Measurements from ENCODE around the gene PPP1R15B. TPM values are rescaled to one million over a fixed set of nuclear protein-coding genes. Genes with fewer than 3 reads are reported as not detected.

PPP1R15B gene
- total and polyA plus RNA-seq, 8 donors, result 31.8 to 53.0 (median 39.3) TPM

Other genes starting within 250 kb of the PPP1R15B start
- 1 to 10 TPM in 1 of 2 donors, under 1 TPM in 1; 0.18 to 2.4 TPM for gene REN, start 245.5 kb downstream of the PPP1R15B start, total RNA-seq
- under 1 TPM in 5 of 6 donors, not detected in 1; 0.10 to 0.59 (median 0.20) TPM for gene REN, start 245.5 kb downstream of the PPP1R15B start, polyA plus RNA-seq (ENCODE audit: insufficient read length in 6 of 6)
- 1 to 10 TPM in 1 of 2 donors, not detected in 1; 1.5 TPM for gene KISS1, start 215.3 kb downstream of the PPP1R15B start, total RNA-seq
- 1 to 10 TPM in 1 of 6 donors, under 1 TPM in 2, not detected in 3; 0.38 to 2.3 (median 0.38) TPM for gene KISS1, start 215.3 kb downstream of the PPP1R15B start, polyA plus RNA-seq (ENCODE audit: insufficient read length in 6 of 6)
- 10 to 100 TPM in 1 of 2 donors, 1 to 10 TPM in 1; 9.5 to 22.6 TPM for gene GOLT1A, start 197.8 kb downstream of the PPP1R15B start, total RNA-seq
- 10 to 100 TPM in 1 of 6 donors, 1 to 10 TPM in 5; 4.4 to 10.2 (median 8.8) TPM for gene GOLT1A, start 197.8 kb downstream of the PPP1R15B start, polyA plus RNA-seq (ENCODE audit: insufficient read length in 6 of 6)
- 10 to 100 TPM in 1 of 2 donors, 1 to 10 TPM in 1; 5.1 to 14.0 TPM for gene PLEKHA6, start 51.9 kb downstream of the PPP1R15B start, total RNA-seq
- gene PLEKHA6, start 51.9 kb downstream of the PPP1R15B start, polyA plus RNA-seq (ENCODE audit: insufficient read length in 6 of 6), result 10 to 100 TPM; 13.1 to 24.4 (median 16.6) TPM
- gene PIK3C2B, start 83.0 kb upstream of the PPP1R15B start, total RNA-seq, result 10 to 100 TPM; 26.5 to 42.6 TPM
- 10 to 100 TPM; 34.7 to 46.9 (median 38.3) TPM for gene PIK3C2B, start 83.0 kb upstream of the PPP1R15B start, polyA plus RNA-seq (ENCODE audit: insufficient read length in 6 of 6)
- 10 to 100 TPM; 46.7 to 82.1 TPM for gene MDM4, start 104.6 kb upstream of the PPP1R15B start, total RNA-seq
- gene MDM4, start 104.6 kb upstream of the PPP1R15B start, polyA plus RNA-seq (ENCODE audit: insufficient read length in 6 of 6), result 10 to 100 TPM; 53.9 to 93.0 (median 77.9) TPM